NCI-H1048 (cell line): ENCODE measurements around the gene PAX9.
"Not testable (repeated sequence)": the region's sequence is repeated elsewhere in the genome, so short reads cannot be mapped to it uniquely, and the experiment has no call there.

ENCODE experiments used
- DNase-seq: peaks from one replicate; lab custom pipeline; 2025; lab: John Stamatoyannopoulos, UW

The PAX9 gene

GRCh38 chr14:36672095-36672494, 10.4 kb downstream of the PAX9 start:
- DNase-seq = no peak

GRCh38 chr14:36674659-36675058, 13.0 kb downstream of the PAX9 start:
- DNase-seq = no peak

GRCh38 chr14:36675581-36675980, 13.9 kb downstream of the PAX9 start:
- no peak for DNase-seq

- DNase-seq = no peak
These were observed 14.6 kb downstream of the PAX9 start for GRCh38 chr14:36676236-36676635.

- DNase-seq = no peak
These were observed 20.7 kb downstream of the PAX9 start for GRCh38 chr14:36682338-36682737.

- DNase-seq = no peak
These were observed 21.5 kb downstream of the PAX9 start for GRCh38 chr14:36683083-36683724.

GRCh38 chr14:36684946-36685345, 23.3 kb downstream of the PAX9 start:
- DNase-seq = no peak

GRCh38 chr14:36690311-36691040, 28.8 kb downstream of the PAX9 start:
- no peak for DNase-seq

GRCh38 chr14:36699420-36699819, 37.8 kb downstream of the PAX9 start:
- not testable (repeated sequence) for DNase-seq

- DNase-seq = no peak
These were observed 39.0 kb downstream of the PAX9 start for GRCh38 chr14:36700651-36701050.

- no peak for DNase-seq
These were observed 39.5 kb downstream of the PAX9 start for GRCh38 chr14:36701132-36701531.

DNA sequence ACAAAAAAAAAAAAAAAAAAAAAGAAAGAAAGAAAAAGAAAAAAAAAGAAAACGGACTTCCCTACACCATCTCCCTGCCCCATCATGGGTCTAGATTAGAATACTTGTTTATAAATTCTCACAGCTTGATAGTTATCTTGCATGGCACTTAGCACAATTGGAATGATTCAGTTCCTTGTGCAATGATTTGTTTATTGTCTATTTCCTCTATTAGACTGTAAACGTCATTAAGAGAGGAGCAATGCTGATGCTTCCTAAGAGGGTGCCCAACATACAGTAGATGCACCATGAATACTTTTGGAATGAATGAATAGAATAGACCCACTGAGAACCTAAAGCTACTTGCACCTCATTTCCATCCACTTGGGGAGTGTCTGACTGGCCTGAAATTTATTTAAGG, 40.8 kb downstream of the PAX9 start:
- DNase-seq = no peak

GRCh38 chr14:36707570-36707969, 45.9 kb downstream of the PAX9 start:
- DNase-seq = no peak

DNA sequence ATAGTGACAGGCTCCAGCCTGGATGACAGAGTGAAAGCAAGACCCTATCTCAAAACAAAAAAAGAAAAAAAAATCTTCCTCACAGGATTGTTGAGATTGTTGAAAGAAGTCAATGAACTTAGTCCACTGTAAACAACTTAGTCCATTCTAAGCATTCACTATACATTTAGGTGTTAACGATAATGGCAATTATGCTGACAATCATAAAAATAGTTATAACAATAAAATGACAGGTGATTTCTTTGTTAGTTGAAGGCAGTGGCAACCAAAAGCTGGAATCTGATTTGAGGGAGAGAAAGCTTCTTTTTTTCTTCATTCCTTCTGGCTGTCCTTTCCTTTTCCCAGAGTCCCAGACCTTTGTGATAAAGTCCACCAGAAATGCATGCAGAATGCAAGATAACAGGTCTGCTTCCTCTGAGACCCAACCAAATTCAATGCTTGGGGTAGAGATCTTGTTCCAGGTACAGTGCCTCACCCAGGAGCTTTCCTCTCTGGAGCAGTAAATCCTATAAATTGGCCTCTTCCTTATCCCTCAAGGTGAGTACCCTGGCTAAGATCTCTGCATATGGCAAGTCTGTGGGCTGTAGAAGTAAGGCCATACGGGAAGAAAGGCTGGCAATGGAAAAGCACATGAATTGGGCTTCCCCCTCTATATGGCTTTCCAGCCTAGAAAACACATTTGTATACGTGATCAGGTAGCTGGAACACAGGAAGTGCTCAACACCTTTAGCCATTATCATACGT, 52.5 kb downstream of the PAX9 start:
- DNase-seq = no peak

DNA sequence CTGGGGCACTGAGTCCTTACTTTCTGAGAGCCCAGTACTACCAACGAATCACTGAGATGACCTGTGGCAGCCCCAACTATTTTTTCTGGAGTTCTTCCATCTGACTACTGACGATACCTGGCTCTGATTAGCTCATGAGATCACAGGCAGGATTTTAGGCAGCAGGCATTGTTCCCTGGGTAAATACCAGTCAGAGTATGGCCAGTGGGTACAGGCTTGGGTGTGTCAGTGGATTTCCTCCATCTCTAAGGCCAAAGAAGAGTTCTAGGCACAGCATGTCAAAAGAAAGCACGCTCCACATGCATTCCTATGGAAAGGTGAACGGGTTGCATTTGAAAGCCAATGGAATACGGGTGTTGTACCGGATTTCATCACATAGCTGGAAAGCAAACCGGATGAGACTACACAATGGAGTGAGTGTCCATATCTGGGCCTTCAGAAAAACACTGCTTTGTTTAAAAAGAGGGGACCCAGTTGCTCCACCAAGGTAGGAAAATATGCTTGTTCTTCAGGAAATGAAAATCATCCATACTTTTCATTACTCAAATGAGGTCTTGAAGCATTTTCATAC, 55.0 kb downstream of the PAX9 start:
- no peak for DNase-seq

GRCh38 chr14:36717363-36717762, 55.7 kb downstream of the PAX9 start:
- DNase-seq = no peak

- DNase-seq = no peak
These were observed 56.6 kb downstream of the PAX9 start for GRCh38 chr14:36718216-36718615.

- no peak for DNase-seq
These were observed 58.2 kb downstream of the PAX9 start for GRCh38 chr14:36719823-36720222.

DNA sequence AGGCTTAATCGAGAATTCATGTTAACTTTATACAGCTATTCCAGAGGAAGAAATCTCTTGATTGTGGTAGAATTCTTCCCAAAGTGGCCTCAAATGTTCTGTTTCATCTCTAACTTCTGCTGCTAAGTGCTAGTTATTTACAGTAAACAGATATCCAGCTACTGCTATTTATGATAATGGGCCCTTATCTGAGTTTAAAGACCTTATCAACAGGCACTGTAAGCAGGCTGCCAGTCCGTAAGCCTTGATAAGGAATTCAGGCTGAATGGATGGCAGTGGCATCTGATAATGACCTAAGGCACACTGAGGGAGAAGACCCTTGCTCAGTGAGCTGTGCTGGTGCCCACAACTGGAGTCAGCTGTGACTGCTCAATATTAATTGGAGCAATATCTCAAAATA, 59.0 kb downstream of the PAX9 start:
- no peak for DNase-seq

GRCh38 chr14:36721877-36722276, 60.2 kb downstream of the PAX9 start:
- no peak for DNase-seq

DNA sequence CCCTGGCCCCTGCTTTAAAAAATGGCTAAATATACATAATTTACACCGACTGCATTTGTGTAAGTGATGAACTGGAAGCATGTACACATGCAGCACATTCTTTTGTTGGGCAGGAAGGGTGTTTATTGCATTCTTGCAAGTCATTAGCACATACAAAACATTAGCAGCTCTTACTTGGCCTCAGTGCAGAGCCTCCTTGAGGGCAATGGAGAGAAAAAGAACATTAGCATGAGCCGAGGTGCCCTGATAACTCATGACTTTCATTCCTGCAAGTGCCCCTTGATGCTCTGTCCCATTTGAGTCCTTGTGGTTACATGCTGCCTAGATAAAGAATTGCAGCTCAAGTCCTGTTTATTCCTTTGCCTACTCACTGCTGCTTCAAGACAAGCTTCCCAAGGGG, 61.9 kb downstream of the PAX9 start:
- no peak for DNase-seq

GRCh38 chr14:36724162-36724561, 62.5 kb downstream of the PAX9 start:
- DNase-seq = no peak

GRCh38 chr14:36726128-36726527, 64.5 kb downstream of the PAX9 start:
- DNase-seq = no peak
